ENCODE measurements around the gene LRFN2.

The LRFN2 gene

GRCh38 chr6:40438246-40438887 is 148.8 kb downstream of the LRFN2 start:
- DNase-seq (ENCODE audit: low read depth in 2 of 2), result no peak

DNA sequence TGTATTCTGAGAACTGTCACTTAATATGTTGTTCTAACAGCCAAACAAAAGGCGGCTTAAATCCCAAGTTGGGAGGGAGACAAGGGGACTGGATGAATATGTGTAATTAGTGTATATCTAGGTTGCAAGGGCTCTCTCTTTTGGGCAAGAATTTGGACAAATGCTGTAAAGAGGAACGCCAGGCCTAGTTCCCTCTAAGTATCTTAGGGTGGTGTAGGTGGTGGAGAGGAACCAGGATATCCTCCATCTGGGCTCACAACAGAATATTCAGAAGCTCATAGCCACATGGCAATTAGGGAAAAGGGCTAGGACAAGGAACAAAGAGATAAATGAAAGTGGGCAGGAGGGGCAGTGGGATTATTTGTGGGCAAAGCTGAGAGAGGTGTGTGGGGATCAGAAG is 149.5 kb downstream of the LRFN2 start:
- DNase-seq (ENCODE audit: low read depth in 2 of 2), result no peak

GRCh38 chr6:40436685-40437604 is 150.2 kb downstream of the LRFN2 start:
- no peak for DNase-seq (ENCODE audit: low read depth in 2 of 2)

DNA sequence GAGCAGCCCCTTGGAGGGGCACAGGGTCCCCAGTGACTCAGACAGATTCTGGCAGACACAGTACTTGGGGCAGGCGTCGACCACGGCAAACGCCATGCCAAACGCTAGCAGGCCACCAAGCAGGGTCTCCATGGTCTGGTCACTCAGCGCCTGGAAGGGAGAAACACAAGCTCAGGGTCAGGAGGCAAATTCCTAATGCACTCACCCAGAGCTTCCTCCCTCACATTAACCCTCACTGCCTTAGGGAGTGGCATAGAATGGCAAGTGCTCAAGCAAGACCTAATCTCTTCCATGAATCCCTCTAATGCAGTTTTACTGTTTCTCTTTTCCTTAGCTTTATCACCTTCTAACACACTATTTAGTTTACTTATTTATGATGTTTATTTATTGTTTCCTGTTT is 154.2 kb downstream of the LRFN2 start:
- DNase-seq (ENCODE audit: low read depth in 2 of 2), result no peak

- no peak for DNase-seq (ENCODE audit: low read depth in 2 of 2)
Measured at GRCh38 chr6:40431706-40432105, 155.5 kb downstream of the LRFN2 start.

GRCh38 chr6:40427196-40427595 is 160.0 kb downstream of the LRFN2 start:
- no peak for DNase-seq (ENCODE audit: low read depth in 2 of 2)

GRCh38 chr6:40426346-40427066 is 160.7 kb downstream of the LRFN2 start:
- no peak for DNase-seq (ENCODE audit: low read depth in 2 of 2)

DNA sequence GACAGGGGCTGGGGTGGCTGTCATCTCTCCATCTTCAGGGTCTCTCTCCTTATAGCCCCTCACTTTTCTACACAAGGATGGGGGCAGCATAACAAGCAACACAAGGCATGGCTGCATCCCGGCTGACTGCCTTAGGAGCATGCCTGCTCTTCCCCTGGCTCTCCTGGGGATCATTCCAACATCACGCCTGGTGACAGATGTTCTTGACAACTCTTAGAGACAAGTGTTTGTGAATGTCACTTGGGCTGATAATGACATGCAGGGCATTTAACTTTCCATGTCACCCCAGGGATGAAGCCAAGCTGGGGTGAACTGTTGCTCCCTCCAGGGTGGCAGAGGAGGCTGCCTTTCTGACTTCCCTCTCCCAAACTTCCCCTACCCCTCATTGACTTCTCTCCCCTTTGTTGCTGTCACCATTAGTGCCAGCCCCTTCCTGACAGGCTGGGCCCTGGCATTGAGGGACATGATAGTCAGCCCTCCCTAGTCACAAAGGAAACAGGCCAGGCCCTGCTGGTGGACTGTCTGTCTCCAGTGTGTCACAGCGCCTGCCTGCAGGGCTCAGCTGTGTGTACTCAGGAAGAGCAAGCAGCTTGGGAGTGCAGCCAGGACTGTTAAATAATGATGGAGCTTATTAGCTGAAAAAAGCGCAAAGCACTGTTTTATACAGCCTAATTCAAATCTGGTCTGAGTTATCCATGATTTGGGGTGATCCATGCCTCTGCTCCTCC is 161.8 kb downstream of the LRFN2 start:
- no peak for DNase-seq (ENCODE audit: low read depth in 2 of 2)

DNA sequence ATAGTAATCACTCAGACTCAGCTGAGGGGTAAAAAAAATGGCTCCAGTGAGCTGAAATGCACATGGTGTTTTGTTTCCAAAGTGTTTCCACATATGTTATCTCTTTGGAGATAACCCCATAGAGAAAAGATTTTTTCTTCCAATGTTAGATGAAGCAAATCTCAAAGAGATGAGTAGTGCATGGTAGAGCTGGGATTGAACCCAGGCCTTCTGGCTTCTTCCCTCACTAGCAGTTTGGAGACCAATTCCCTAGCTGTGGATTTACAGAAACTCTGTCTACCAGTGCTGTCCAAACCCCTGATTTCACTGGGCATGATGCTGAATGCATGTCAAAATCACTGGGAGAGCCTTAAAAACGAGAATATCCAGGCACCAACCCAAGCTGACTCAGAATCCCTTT is 165.1 kb downstream of the LRFN2 start:
- DNase-seq (ENCODE audit: low read depth in 2 of 2), result no peak

- no peak for DNase-seq (ENCODE audit: low read depth in 2 of 2)
Measured at GRCh38 chr6:40419946-40420728, 167.0 kb downstream of the LRFN2 start.

DNA sequence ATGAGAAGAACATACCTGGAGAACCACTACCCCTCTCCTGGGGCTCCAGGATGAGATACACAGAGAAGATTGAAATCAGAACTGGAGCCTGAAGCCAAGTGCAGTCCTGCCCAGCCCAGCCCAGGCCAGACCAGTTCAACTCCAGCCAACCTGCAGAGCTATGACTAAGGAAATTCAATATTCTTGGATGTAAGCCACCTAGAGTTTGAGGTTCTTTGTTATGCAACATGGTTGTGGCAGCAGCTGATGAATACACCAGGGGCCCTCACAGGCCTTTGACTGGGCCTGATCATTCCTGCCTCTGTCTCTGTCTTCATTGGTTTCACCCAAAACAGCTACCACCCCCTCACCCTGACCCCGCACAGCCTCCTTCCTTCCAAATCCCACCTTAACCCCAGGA is 167.8 kb downstream of the LRFN2 start:
- no peak for DNase-seq (ENCODE audit: low read depth in 2 of 2)

GRCh38 chr6:40417031-40417430 is 170.1 kb downstream of the LRFN2 start:
- DNase-seq (ENCODE audit: low read depth in 2 of 2), result no peak

DNA sequence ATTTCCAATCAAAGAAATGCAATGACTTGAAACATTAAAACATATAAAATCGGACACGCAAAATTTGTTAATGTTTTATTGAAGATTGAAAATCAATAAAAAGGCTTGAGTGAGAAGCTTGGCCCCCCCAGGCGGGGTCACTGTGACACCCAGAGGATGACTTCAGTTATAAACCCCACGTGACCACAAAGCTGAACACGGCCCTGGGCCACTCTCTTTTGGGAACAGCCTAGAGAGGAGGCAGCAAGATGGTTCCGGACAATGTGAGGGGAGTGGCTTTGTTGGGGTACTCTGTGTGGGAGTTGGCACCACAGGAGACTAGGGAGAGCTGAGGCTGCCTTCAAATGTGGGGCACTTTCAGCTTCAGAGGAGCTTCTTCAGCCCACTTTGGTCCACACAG is 172.5 kb downstream of the LRFN2 start:
- DNase-seq (ENCODE audit: low read depth in 2 of 2), result no peak

DNA sequence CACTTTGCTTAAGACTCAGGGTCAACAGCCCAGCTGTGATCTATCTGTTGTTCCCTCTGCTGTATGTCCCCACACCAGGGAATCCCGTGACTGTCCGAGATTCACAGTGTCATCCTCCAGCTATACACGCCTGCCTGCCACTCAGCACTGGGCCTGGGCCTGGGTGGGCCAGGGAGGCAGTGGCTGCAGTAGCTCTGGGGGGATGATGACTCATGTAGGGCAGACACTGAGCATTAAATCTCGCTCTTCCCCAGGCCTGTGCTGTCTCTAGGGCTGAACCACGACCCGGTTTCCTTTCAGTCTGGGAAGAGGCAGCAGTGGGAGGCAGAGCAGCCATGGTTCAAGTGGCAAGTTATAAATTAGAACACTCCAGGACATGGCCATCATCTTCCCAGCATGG is 173.9 kb downstream of the LRFN2 start:
- no peak for DNase-seq (ENCODE audit: low read depth in 2 of 2)

- DNase-seq (ENCODE audit: low read depth in 2 of 2), result no peak
Measured at GRCh38 chr6:40411881-40412280, 175.3 kb downstream of the LRFN2 start.

DNA sequence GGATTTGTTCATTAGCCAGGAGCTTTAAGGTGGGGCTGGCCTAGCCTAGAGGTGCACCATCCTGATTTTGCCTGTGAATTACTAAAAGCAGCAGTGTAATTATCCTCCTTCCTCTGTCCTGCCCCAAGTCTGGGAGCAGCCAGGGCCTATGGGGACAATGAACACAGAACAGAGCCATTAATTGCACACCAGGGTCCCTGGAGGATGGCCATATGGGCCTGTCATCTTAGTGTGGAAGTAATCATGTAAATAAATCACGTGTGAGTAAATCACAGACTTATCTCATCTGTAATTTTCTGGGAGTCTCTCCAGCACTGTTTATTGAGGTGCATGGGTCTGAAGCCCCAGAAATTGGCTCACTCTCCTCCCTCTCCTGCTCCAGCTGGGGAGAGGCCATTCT is 176.3 kb downstream of the LRFN2 start:
- DNase-seq (ENCODE audit: low read depth in 2 of 2), result no peak

GRCh38 chr6:40409716-40410397 is 177.3 kb downstream of the LRFN2 start:
- no peak for DNase-seq (ENCODE audit: low read depth in 2 of 2)

GRCh38 chr6:40408786-40409542 is 178.2 kb downstream of the LRFN2 start:
- DNase-seq (ENCODE audit: low read depth in 2 of 2), result no peak

- no peak for DNase-seq (ENCODE audit: low read depth in 2 of 2)
Measured at GRCh38 chr6:40407239-40407638, 179.9 kb downstream of the LRFN2 start.

DNA sequence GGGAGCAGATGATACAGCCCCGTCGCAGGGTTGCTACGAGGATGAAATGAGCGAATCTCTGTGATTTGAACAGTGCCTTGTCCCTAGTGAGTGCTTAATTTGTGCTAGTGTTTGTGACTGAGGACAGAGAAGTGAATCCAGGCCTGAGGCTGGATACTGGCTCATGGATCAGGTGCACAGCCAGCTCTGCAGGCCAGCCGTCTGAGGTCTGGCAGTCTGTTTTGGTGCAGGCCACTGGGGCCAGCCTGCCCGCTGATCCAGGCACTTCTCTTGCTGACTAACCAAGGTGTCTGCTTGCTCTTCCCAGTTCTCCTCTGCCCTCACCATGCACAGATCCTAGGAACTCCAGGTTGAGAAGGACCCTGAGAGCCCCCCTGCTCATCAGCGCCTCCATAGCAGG is 181.0 kb downstream of the LRFN2 start:
- DNase-seq (ENCODE audit: low read depth in 2 of 2), result no peak
